Suppressor macrophage treated with lipopolysaccharide for 4 hours (primary cell): ENCODE measurements around the gene GNPTG.

Source experiments
- DNase-seq: peaks from one replicate; pipeline ENCODE4 v3.0.0-alpha.2; 2020

Gene GNPTG

GRCh38 chr16:1375298-1375640, 23.5 kb downstream of the GNPTG start:
- DNase-seq = no peak

- no peak for DNase-seq
Observed at GRCh38 chr16:1375741-1376410, 24.1 kb downstream of the GNPTG start.

GRCh38 chr16:1377406-1378010, 25.8 kb downstream of the GNPTG start:
- no peak for DNase-seq

- no peak for DNase-seq
Observed at GRCh38 chr16:1378087-1378803, 26.5 kb downstream of the GNPTG start.

GRCh38 chr16:1378804-1379303, 27.1 kb downstream of the GNPTG start:
- DNase-seq = peak; percentile 92

- peak; percentile 76 for DNase-seq
Observed at GRCh38 chr16:1379304-1380076, 27.8 kb downstream of the GNPTG start.

GRCh38 chr16:1380195-1380594, 28.5 kb downstream of the GNPTG start:
- no peak for DNase-seq

- DNase-seq = no peak
Observed at GRCh38 chr16:1381612-1382406, 30.1 kb downstream of the GNPTG start.

GRCh38 chr16:1383556-1383955, 31.8 kb downstream of the GNPTG start:
- DNase-seq = no peak

- DNase-seq = no peak
Observed at GRCh38 chr16:1385232-1385631, 33.5 kb downstream of the GNPTG start.

GRCh38 chr16:1387331-1387730, 35.6 kb downstream of the GNPTG start:
- no peak for DNase-seq

- no peak for DNase-seq
Observed at GRCh38 chr16:1389762-1390161, 38.0 kb downstream of the GNPTG start.

GRCh38 chr16:1390239-1390779, 38.6 kb downstream of the GNPTG start:
- no peak for DNase-seq

- no peak for DNase-seq
Observed at GRCh38 chr16:1392826-1393225, 41.1 kb downstream of the GNPTG start.

GRCh38 chr16:1393613-1394176, 42.0 kb downstream of the GNPTG start:
- no peak for DNase-seq

GRCh38 chr16:1394367-1394951, 42.7 kb downstream of the GNPTG start:
- no peak for DNase-seq

GRCh38 chr16:1395444-1396031, 43.8 kb downstream of the GNPTG start:
- no peak for DNase-seq

- DNase-seq = no peak
Observed at GRCh38 chr16:1397779-1398178, 46.0 kb downstream of the GNPTG start.

GRCh38 chr16:1398351-1398750, 46.6 kb downstream of the GNPTG start:
- DNase-seq = no peak

GRCh38 chr16:1398826-1399581, 47.3 kb downstream of the GNPTG start:
- DNase-seq = no peak
